ENCODE results near the gene PPP3R1.

PPP3R1 gene

GRCh38 chr2:68256093-68256450 lies 3.7 kb upstream of the PPP3R1 start:
- DNase-seq: no peak

DNA sequence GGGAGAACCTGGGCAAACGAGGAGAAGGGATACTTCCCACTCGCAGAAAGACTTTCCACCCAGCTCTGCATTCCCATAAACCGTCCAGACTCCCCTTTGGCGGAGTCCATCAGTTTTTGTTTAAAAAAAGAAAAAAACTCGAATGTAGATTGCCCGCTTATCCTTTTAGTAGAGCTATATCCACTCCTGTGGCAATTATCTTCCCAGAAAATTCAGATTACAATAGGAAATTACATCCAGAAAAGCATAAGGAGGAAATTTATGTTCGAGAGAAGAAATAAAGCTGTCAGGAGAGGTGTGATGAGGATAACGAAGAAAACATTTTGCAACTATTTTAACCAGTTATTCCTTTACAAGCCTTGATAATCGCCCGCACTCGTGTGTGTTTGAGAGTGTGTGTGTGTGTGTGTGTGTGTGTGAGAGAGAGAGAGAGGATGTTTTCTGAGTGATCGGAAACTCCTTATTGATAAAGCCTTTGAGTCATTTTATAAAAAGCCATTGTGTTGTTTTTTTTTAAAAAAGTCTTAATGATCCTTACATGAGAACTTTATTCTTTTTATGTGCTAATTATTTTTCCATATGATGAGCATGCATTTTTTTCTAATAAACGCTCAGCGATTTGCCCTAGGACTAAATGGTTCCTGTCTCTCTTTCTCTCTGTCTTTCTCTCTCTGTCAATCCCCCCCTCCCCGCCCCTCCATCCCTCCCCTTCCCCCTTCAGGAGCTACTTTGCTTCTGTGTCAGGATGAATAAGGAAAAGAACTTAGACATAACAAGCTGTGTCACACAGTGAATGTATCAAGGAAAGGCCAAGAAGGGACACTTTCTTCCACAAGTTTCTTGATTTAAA lies 1.1 kb upstream of the PPP3R1 start:
- DNase-seq: no peak

GRCh38 chr2:68251855-68252399 lies 405 bp downstream of the PPP3R1 start:
- peak; percentile 33 for DNase-seq

DNA sequence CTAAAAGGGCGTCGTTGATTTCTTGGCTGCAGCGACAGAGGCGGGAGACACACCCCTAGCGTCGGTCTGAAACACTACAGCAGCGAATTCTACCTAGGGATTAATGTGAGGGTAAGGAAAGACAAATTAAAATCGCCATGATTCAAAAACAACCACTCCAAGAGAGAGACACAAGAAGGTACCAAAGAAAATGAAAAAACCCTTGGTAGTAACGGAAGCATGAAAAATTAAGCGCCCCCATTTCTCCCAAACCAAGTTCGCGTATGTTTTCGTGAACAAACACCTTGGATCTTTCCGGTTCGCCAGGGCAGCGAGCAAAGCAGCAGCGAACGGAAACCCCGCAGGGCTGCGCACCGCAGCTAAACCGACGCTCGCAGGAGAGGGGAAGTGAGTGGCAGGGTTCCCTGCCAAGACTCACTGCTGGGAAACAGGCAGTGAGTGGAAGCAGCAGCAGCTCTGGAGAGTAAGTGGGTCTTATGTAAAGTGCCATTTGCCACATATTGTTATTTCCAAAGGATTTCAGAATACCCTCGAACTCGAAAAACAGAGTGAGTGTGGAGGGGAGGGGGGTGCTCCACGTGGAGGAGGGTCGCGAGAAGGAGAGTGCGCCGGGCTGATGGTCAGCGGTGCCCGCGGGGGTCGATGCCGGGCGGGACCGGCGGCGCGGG lies 1.0 kb downstream of the PPP3R1 start:
- peak; percentile 68 for DNase-seq

DNA sequence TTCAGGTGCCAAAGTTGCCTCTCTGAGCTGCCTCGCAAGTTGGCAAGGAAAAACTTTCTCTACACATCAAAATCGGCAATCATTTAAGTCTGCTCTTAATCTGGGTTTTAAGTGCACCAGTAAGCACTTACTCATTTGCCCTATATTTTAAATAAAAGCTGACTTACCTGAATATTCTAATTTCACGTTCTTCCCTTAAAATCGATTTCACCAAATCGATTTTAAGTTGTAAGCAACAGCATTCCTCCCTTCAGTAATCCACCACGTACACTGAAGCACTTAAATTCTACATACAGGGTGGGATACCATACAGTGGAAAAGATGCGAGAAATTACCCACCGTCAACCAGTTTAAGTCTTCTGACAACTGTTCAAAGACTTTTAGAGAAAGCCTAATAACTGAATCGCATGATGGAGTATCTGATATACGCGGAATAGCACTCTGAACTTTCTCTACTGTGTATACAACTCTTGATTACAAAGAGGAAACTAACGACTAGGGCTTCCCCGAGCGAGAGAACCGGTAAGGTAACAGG lies 1.6 kb downstream of the PPP3R1 start:
- no peak for DNase-seq

DNA sequence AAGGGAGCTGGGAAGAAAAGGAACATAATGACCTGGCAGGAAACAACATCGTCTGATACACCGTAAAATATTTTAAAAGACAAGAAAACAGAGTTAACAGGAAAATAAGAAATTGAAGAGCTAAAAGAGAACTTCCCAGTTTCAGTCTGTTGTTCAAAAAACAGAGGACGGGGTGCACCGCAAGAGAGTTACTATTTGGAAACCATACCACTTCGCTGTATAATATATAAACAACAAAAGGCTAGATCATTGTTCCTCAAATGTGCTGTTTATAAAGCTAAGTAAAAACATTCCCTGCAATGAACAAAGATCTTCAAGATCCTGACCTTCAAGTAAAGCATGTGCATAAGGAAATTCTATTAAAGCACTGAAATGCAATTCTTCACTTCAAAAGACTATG lies 2.1 kb downstream of the PPP3R1 start:
- no peak for DNase-seq

GRCh38 chr2:68248806-68249205 lies 3.5 kb downstream of the PPP3R1 start:
- DNase-seq: no peak

DNA sequence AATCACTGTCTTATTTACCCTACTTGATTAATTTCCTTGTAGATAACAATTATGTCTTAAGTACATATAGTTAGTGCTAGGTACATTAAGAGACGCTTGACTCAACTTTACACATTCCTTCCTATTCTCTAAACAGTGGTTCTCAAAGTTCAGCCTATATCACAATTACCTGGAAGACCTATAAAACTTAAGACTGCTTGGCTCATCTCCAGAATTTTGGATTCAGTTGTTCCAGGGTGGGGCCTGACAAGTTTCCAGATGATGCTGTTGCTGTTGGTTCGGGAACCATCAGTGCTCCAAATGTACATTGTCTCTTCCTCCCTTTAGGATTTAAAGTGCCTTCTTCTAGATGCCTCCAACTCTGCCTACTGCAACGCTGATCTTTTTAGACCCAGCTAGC lies 4.0 kb downstream of the PPP3R1 start:
- no peak for DNase-seq

DNA sequence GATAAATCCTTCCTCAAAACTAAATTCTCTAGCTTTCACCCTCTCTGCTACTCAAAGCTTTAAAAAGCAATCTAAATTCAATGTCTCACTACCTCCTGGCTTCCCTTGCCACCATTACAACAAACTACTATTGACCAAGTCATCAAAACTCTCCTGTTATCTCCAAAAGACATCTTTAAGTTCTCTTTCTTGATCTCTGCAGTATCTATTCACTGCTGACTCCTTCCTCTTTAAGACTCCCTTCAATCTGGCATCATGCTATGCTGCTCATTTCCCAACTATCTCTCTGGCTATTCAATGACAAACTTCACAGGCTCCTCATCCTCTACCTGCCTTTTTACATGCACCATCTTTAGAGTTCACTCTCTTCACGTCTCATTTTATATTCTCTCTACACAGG lies 5.9 kb downstream of the PPP3R1 start:
- no peak for DNase-seq

DNA sequence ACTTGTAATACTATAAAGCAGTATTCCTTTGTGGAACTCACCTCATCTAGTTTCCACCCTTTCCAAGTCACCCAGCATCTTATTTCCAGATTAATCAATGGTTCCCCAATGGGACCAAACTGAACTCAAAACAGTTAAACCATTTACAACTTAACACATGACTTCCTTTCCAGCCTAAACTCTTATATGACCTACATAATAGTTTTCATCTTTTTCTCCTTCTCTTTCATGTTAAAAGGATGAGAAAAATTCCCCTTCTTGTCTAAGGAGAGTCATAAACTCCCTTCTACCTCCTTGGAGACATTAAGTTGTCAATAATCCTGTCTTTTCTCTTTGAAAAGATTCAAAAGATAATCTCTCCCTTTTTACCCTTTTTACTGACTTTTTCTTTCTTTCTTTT lies 6.7 kb downstream of the PPP3R1 start:
- no peak for DNase-seq

DNA sequence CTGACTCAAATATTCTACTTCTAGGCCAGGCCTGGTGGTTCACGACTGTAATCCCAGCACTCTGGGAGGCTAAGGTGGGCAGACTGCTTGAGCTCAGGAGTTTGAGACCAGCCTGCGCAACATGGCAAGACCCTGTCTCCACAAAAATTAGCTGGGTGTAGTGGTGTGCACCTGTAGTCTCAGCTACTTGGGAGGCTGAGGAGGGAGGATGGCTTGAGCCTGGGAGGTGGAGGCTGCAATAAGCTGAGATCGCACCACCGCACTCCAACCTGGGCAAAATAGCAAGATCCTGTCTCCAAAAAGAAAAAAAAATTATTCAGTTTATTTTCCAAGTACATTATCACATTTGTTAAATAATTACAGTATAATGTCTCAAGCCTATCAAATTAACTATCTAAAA lies 7.3 kb downstream of the PPP3R1 start:
- DNase-seq: no peak

- DNase-seq: no peak
These were observed 7.9 kb downstream of the PPP3R1 start for GRCh38 chr2:68244456-68244855.

DNA sequence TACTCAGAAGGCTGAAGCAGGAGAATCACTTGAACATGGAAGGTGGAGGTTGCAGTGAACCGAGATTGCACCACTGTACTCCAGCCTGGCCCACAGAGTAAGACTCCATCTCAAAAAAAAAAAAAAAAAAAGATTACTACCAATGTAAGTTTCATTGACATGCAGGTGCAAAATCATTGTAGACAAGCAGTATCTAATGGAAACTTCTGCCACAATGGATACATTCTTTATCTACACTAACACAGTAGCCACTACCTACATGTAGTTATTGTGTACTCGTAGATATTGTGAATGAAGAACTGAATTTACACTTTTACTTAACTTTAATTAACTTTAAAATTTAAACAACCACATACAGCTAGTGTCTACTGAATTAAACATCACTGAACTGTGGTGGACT lies 10.6 kb downstream of the PPP3R1 start:
- no peak for DNase-seq

DNA sequence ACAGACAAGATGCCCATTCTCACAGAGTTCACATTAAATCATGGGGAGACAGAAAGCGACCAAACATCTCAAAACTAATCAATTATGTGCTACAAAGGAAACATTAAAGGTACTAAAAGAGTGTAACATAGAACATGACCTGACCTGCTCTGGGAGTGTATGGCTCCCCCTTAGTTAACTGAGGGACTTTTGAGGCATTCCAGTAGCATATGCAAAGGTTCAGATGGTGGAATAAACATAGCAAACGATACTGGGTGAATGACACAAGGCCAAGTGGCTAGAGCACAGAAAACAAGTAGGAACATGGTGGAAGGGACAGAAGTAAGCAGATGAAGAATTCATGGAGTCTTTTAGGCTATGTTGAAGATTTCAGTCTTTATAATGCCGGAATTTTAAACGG lies 11.9 kb downstream of the PPP3R1 start:
- DNase-seq: no peak

GRCh38 chr2:68238955-68239822 lies 13.1 kb downstream of the PPP3R1 start:
- no peak for DNase-seq

- no peak for DNase-seq
These were observed 14.3 kb downstream of the PPP3R1 start for GRCh38 chr2:68237976-68238580.

GRCh38 chr2:68237404-68237803 lies 14.9 kb downstream of the PPP3R1 start:
- no peak for DNase-seq

DNA sequence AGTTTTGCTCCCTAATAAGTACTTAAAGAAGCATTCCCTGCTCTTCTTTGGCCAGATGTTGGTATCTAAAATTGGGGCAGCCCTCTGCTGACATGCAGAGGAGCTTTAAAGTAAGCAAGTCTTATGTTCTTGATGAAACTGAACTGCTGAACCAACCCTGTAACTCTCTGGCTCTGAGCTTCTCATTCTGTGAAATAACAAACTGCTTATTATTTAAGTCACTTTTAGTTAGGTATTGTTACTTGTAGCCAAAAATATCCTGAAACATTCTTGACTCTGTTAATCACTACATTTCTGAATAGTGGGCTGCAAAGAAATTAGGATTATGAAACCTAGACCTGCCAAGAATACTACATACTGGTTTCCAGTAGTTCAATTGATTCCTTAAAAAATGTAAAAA lies 15.5 kb downstream of the PPP3R1 start:
- no peak for DNase-seq

GRCh38 chr2:68236103-68236734 lies 16.1 kb downstream of the PPP3R1 start:
- DNase-seq: no peak

GRCh38 chr2:68235090-68235489 lies 17.2 kb downstream of the PPP3R1 start:
- no peak for DNase-seq

GRCh38 chr2:68234405-68234804 lies 17.9 kb downstream of the PPP3R1 start:
- no peak for DNase-seq

DNA sequence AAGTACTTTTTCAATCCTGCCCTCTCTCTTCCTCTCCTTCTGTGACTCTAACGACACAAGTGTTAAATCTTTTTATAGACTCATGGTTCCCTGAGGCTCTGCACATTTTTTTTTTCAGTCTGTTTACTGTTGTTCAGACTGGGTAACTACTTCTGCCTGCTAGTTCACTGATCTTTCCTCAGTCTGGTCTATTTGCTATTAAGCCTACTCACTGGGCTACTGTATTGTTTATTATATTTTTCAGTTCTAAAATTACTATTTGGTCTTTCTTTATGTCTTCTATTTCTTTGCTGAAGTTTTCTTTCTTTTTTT lies 21.3 kb downstream of the PPP3R1 start:
- no peak for DNase-seq

All from NCI-H774 (cell line).